Erythroblast (primary cell): Measurements from ENCODE around the gene CDH19.

Source experiments
- GATA1 ChIP-seq: IDR thresholded peaks from 2 replicates; pipeline ENCODE4 v1.6.1; 2011; ENCODE audit warnings: low read depth, mild to moderate bottlenecking, control low read depth, low read length, moderate library complexity
- POLR2A ChIP-seq: IDR thresholded peaks from 2 replicates; pipeline ENCODE4 v1.6.1; 2011; ENCODE audit warnings: mild to moderate bottlenecking, low read length

GRCh38 chr18:66523219-66523991 lies 80.5 kb downstream of the CDH19 start:
- no peak for TF ChIP-seq POLR2A
- no peak for TF ChIP-seq GATA1
